Cardiac fibroblast (primary cell): ENCODE results near the gene PRPF39.

Experiments used
- DNase-seq, 2 donors: peaks; one replicate each; pipeline versions ENCODE4 v3.0.0 to v3.0.0-alpha.2; 2010; ENCODE audit warnings: low read depth in 2 of 2
- H3K4me3 ChIP-seq, 2 donors: replicated peaks in 1 of 2; 1 replicate in 1 of 2; 2 replicates in 1 of 2; pipeline ENCODE4 v1.5.1; 2011; ENCODE audit warnings: low read depth in 2 of 2, low read length in 2 of 2, mild to moderate bottlenecking in 2 of 2, moderate library complexity in 1 of 2
- TF ChIP-seq, protein P1 (sequence below): IDR thresholded peaks from one replicate; pipeline ENCODE4 v1.5.1; 2011; ENCODE audit warnings: low read depth, mild to moderate bottlenecking, low read length, inconsistent platforms

Gene PRPF39

GRCh38 chr14:45120096-45120495 is 36.2 kb downstream of the PRPF39 start:
- TF ChIP-seq, protein P1, sequence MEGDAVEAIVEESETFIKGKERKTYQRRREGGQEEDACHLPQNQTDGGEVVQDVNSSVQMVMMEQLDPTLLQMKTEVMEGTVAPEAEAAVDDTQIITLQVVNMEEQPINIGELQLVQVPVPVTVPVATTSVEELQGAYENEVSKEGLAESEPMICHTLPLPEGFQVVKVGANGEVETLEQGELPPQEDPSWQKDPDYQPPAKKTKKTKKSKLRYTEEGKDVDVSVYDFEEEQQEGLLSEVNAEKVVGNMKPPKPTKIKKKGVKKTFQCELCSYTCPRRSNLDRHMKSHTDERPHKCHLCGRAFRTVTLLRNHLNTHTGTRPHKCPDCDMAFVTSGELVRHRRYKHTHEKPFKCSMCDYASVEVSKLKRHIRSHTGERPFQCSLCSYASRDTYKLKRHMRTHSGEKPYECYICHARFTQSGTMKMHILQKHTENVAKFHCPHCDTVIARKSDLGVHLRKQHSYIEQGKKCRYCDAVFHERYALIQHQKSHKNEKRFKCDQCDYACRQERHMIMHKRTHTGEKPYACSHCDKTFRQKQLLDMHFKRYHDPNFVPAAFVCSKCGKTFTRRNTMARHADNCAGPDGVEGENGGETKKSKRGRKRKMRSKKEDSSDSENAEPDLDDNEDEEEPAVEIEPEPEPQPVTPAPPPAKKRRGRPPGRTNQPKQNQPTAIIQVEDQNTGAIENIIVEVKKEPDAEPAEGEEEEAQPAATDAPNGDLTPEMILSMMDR, result no peak
- no peak for DNase-seq
- H3K4me3 ChIP-seq, result no peak overlapping the region

DNA sequence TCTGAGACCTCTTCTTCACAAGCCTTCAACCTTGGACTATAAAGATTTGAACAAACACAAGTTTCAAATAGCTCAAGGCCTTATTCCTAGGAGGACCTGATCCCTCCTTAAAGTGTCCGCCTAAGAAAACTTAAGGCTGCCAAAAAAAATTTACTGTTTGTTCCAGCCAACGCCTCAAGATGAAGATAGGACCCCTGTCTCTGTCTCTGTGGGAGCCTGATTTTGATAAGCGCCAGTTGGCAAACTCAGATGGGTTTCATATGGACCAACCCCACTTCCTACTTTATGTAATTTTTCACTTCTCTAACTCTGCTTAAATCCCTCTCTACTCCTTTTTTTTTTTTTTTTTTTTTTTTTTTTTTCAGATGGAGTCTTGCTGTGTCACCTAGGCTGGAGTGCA is 39.4 kb downstream of the PRPF39 start:
- no peak overlapping the region for H3K4me3 ChIP-seq
- no peak for DNase-seq

DNA sequence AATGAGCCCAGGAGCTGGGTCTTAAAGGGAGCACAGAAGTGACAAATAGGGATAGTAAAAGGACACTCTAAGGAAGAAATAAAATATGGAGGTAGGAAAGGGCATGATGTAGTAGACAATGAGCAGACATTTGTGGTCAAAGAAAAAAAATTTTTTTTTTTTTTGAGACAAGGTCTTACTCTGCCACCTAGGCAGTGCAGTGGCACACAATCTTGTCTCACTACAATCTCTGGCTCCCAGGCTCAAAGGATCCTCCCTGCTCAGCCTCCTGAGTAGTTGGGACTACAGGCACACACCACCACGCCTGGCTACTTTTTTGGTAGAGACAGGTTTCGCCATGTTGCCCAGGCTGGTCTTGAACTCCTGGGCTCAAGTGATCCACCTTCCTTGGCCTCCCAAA is 41.8 kb downstream of the PRPF39 start:
- TF ChIP-seq, protein P1, result no peak
- DNase-seq, result no peak
- H3K4me3 ChIP-seq, result no peak overlapping the region

More for the DNA sequence above, 39.4 kb downstream of the PRPF39 start:
- TF ChIP-seq, protein P1, result no peak

DNA sequence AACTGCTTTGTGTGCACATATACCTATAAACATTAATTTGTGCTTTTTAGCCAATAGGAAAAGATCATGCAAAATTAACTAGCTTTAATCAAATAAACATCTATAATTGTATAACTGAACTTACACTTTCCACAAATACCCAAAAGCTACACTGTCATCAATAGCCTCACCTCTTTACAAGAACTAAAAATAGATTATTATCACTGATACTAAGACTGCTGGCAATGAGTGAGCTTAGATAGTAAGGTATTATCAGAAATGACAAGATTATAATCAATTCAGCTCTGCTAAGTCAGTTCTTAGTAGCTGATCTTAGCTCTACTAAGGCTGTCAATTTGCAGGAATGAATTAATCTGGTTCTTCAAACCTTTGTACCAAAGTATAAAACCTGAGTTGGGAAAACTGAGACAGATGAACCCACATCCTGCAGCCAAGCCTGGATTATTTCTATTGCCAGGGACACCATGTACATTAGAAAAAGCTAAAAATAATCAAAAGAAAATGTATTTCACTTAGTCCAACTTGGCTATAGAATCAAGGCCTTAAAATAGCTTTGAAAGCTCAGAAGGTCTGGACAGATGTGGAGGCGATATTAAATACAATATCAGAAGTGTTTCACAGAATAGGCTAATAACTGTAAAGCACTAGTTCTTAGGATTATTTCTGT is 45.2 kb downstream of the PRPF39 start:
- TF ChIP-seq, protein P1, result no peak
- no peak for DNase-seq
- H3K4me3 ChIP-seq, result no peak overlapping the region

DNA sequence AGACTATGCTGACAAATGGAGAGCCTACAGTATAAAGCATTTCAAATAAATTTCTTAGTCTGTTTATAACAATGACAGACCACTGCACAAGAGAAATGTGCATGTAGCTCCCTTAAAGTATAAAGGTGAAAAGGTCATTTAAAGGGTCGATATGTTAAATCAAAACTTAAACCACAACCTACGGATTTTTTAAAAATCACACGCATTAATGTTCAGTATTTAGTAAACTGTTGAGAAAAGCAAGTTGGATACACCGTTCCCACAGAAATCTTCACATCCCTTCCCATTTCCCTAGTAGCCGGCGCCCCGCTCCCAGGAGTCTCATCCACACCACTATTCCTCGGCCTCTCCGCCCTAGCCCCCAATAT is 49.8 kb downstream of the PRPF39 start:
- peak overlapping the region; percentile 75 to 78 for H3K4me3 ChIP-seq
- TF ChIP-seq, protein P1, result no peak
- no peak for DNase-seq

DNA sequence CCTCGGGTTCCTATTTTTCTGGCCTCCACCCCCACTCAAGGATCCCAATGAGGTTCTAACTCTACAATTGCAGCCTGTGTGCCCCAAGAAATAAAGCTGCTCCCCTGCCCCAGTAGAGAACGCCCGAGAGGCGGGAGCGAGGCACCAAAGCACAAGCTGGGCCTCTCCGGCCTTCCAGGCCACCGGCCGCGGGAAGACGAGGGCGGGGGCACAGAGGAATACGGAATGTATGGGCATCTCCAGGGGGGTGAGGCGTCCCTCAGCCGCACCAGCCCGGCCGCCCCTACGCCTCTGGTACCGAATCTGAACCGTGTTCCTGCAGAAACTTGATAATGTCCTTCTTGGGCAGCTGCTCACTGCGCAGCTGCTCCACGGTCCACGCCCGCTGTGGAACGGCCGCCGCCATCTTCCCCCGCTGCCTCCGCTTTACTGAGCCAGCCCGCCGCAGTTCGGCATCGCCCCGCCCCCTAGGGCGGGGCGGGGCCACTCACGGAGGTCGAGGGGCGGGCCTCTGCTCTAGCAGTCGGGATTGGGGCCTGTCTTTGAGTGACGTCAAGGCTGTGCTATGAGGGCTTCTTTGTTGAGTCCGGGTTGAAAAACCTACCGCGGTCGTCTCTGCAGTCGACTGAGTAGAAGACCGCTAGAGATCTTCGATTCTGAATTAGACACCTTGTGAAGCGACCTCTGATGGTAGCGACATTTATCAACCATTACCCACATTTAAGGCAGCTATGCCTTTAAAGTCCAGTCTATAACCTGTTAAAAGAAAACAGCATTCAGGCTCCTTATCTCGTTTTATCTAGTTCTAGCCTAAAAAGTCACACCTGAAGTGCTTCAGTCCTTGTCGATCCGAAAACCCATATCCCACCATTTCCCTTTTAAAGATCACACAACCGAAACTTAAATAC is 50.4 kb downstream of the PRPF39 start, which contains the start of gene FKBP3:
TSS of gene FKBP3 (minus strand) at position 431 of the 908 bp plus-strand sequence. CDS start at position 406, 25 bp downstream.
- TF ChIP-seq, protein P1, result no peak
- H3K4me3 ChIP-seq, result peak within 1 kb of the TSS; percentile 78 to 88
- peak; percentile 99 for DNase-seq
